Smooth muscle cell (in vitro differentiated cells): ENCODE measurements around the gene FAM81A. TPM values are rescaled to one million over a fixed set of nuclear protein-coding genes. Genes with fewer than 3 reads are reported as not detected.

Experiments
- DNase-seq: peaks from one replicate; lab custom pipeline; 2025; ENCODE audit not compliant: unreplicated experiment; lab: John Stamatoyannopoulos, UW
- H2AFZ ChIP-seq: fragments of 200-600 bp; sonication (generic); 2 replicates; pipeline ENCODE4 v1.6.0; 2016; ENCODE audit warnings: antibody characterized with exemption, low read depth, mild to moderate bottlenecking
- H3F3A ChIP-seq: fragments of 200-600 bp; sonication (generic); 2 replicates; pipeline ENCODE4 v1.6.0; 2017; ENCODE audit warnings: antibody characterized with exemption, low read depth
- H3K27ac ChIP-seq: fragments of 200-600 bp; sonication (generic); 2 replicates; pipeline ENCODE4 v1.5.1; 2016; ENCODE audit warnings: low read depth, mild to moderate bottlenecking
- H3K27me3 ChIP-seq: fragments of 200-600 bp; sonication (generic); 2 replicates; pipeline ENCODE4 v1.6.1; 2016; ENCODE audit warnings: low read depth, mild to moderate bottlenecking
- H3K36me3 ChIP-seq: fragments of 200-600 bp; sonication (generic); 2 replicates; pipeline ENCODE4 v1.5.1; 2016; ENCODE audit warnings: low read depth
- H3K4me1 ChIP-seq: fragments of 200-600 bp; sonication (generic); 2 replicates; pipeline ENCODE4 v1.5.1; 2016; ENCODE audit warnings: low read depth
- H3K4me2 ChIP-seq: fragments of 200-600 bp; sonication (generic); 2 replicates; pipeline ENCODE4 v1.6.0; 2016; ENCODE audit warnings: mild to moderate bottlenecking
- H3K4me3 ChIP-seq: fragments of 200-600 bp; sonication (generic); 2 replicates; pipeline ENCODE4 v1.5.1; 2016; ENCODE audit warnings: mild to moderate bottlenecking
- H3K79me2 ChIP-seq: fragments of 200-600 bp; sonication (generic); 2 replicates; pipeline ENCODE4 v1.6.0; 2016; ENCODE audit warnings: low read depth, mild to moderate bottlenecking
- H3K9ac ChIP-seq: fragments of 200-600 bp; sonication (generic); 2 replicates; pipeline ENCODE4 v1.6.0; 2016; ENCODE audit warnings: low read depth
- H3K9me3 ChIP-seq: fragments of 200-600 bp; sonication (generic); replicated peaks from 2 replicates; pipeline ENCODE4 v1.5.1; 2016; ENCODE audit warnings: low read depth
- H4K20me1 ChIP-seq: fragments of 200-600 bp; sonication (generic); 2 replicates; pipeline ENCODE4 v1.6.0; 2016; ENCODE audit warnings: low read depth
- WGBS: methylation state at CpG from one replicate; pipeline ENCODE4 v1.1.7; 2016; ENCODE audit warnings: low lambda C conversion rate; 5-methylcytosine and 5-hydroxymethylcytosine counted together
- polyA plus RNA-seq: library from polyadenylated mRNA; unstranded; fragments of >200 nt; fragmentation: Nextera tagmentation; extraction: Ambion mirVana; gene quantifications from 2 replicates; pipeline ENCODE4 v1.2.1, GENCODE V29; 2016
- total RNA-seq: library from RNA; depleted of rRNA; stranded (reverse); fragments of >200 nt; gene quantifications from 2 replicates; pipeline ENCODE4 v1.2.3, GENCODE V29; 2014
- TF ChIP-seq, protein P1 (sequence below): fragments of 200-600 bp; sonication (generic); IDR thresholded peaks from 2 replicates; pipeline ENCODE4 v1.5.1; 2017; ENCODE audit warnings: borderline replicate concordance, mild to moderate bottlenecking, antibody characterized with exemption; ENCODE audit not compliant: insufficient read depth, poor library complexity, severe bottlenecking

The FAM81A gene
- total and polyA plus RNA-seq, 2 experiments from 2014 or later = 0.04 to 1.8 TPM

GRCh38 chr15:59539799-59540198 lies 101.8 kb downstream of the FAM81A start:
- Histone ChIP-seq H3K4me3 (no peak overlapping the region), H3F3A (no peaks in the 10 kb centered on the region), H3K4me2 (no peak overlapping the region), H3K79me2 (no peaks in the 10 kb centered on the region), H3K9me3 (no peaks in the 10 kb centered on the region), H3K4me1 (no peaks in the 10 kb centered on the region), H3K27me3 (no peaks in the 10 kb centered on the region), H3K27ac (no peak overlapping the region), H3K36me3 (no peaks in the 10 kb centered on the region), H2AFZ (no peak overlapping the region), H3K9ac (no peak overlapping the region), H4K20me1 (no peaks in the 10 kb centered on the region)
- WGBS = 56% methylated on average over 3 of the region's 3 CpGs
- TF ChIP-seq, protein P1, sequence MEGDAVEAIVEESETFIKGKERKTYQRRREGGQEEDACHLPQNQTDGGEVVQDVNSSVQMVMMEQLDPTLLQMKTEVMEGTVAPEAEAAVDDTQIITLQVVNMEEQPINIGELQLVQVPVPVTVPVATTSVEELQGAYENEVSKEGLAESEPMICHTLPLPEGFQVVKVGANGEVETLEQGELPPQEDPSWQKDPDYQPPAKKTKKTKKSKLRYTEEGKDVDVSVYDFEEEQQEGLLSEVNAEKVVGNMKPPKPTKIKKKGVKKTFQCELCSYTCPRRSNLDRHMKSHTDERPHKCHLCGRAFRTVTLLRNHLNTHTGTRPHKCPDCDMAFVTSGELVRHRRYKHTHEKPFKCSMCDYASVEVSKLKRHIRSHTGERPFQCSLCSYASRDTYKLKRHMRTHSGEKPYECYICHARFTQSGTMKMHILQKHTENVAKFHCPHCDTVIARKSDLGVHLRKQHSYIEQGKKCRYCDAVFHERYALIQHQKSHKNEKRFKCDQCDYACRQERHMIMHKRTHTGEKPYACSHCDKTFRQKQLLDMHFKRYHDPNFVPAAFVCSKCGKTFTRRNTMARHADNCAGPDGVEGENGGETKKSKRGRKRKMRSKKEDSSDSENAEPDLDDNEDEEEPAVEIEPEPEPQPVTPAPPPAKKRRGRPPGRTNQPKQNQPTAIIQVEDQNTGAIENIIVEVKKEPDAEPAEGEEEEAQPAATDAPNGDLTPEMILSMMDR = no peak
- DNase-seq = no peak

- Histone ChIP-seq H3K27me3 (no peaks in the 10 kb centered on the region), H3K36me3 (no peaks in the 10 kb centered on the region), H2AFZ (no peak overlapping the region), H3K79me2 (no peaks in the 10 kb centered on the region), H3K4me1 (no peaks in the 10 kb centered on the region), H3K9me3 (no peaks in the 10 kb centered on the region), H3F3A (no peaks in the 10 kb centered on the region), H3K4me2 (no peak overlapping the region), H4K20me1 (no peaks in the 10 kb centered on the region), H3K9ac (no peak overlapping the region), H3K27ac (no peak overlapping the region), H3K4me3 (no peak overlapping the region)
- TF ChIP-seq, protein P1 = no peak
- DNase-seq = no peak
- WGBS = 71% methylated on average over 3 of the region's 3 CpGs
Observed at GRCh38 chr15:59540654-59541053, 102.7 kb downstream of the FAM81A start.

DNA sequence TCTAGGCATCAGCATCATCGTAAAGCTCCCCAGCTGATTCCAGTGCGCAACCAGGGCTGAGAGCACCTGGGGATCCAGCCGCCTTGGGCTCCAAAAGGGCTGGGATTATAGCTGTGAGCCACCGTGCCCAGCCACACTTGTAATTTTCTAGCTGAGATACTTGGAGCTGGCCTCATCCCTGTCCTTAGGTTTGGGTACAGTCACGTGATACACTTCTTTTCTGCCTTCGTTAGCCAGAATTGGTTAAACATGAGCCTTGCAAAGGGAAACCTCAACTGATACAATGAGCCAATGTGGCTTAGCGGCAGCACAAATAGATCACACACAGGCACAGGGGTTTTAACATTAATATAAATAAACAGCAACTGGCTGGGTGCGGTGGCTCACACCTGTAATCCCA lies 103.8 kb downstream of the FAM81A start:
- H3K4me3 ChIP-seq = no peak overlapping the region
- H3K4me2 ChIP-seq = no peak overlapping the region
- no peaks in the 10 kb centered on the region for H3K9me3 ChIP-seq
- TF ChIP-seq, protein P1 = no peak
- H4K20me1 ChIP-seq = no peaks in the 10 kb centered on the region
- H3K9ac ChIP-seq = no peak overlapping the region
- no peak overlapping the region for H3K27ac ChIP-seq
- H2AFZ ChIP-seq = no peak overlapping the region
- H3F3A ChIP-seq = no peaks in the 10 kb centered on the region
- no peak for DNase-seq
- WGBS = 81% methylated on average over 8 of the region's 8 CpGs
- no peaks in the 10 kb centered on the region for H3K36me3 ChIP-seq
- H3K27me3 ChIP-seq = no peaks in the 10 kb centered on the region
- no peaks in the 10 kb centered on the region for H3K79me2 ChIP-seq
- H3K4me1 ChIP-seq = no peaks in the 10 kb centered on the region

- Histone ChIP-seq H3F3A (no peaks in the 10 kb centered on the region), H3K27me3 (no peaks in the 10 kb centered on the region), H3K9ac (no peak overlapping the region), H3K9me3 (no peaks in the 10 kb centered on the region), H3K79me2 (no peaks in the 10 kb centered on the region), H3K4me2 (no peak overlapping the region), H3K27ac (no peak overlapping the region), H4K20me1 (no peaks in the 10 kb centered on the region), H3K4me1 (no peaks in the 10 kb centered on the region), H3K4me3 (no peak overlapping the region), H3K36me3 (no peaks in the 10 kb centered on the region), H2AFZ (no peak overlapping the region)
- no peak for DNase-seq
- WGBS = 93% methylated on average over 9 of the region's 9 CpGs
- TF ChIP-seq, protein P1 = no peak
Observed at GRCh38 chr15:59543721-59544547, 105.9 kb downstream of the FAM81A start.
